H9 (cell line): ENCODE results near the gene PES1. TPM values are rescaled to one million over a fixed set of nuclear protein-coding genes. Genes with fewer than 3 reads are reported as not detected.

ENCODE experiments used
- DNase-seq: peaks from one replicate; pipeline ENCODE4 v3.0.0-alpha.2; 2017
- H2AFZ ChIP-seq: one replicate; pipeline ENCODE4 v1.6.1; 2013; ENCODE audit warnings: mild to moderate bottlenecking, low read length, control low read depth, moderate library complexity
- H2AK5ac ChIP-seq: 2 replicates; pipeline ENCODE4 v1.6.1; 2013; ENCODE audit warnings: low read length, control low read depth, mixed read lengths; ENCODE audit not compliant: insufficient read length
- H2BK120ac ChIP-seq: one replicate; pipeline ENCODE4 v1.6.1; 2013; ENCODE audit warnings: low read depth, mild to moderate bottlenecking, low read length, control low read depth, inconsistent platforms; ENCODE audit not compliant: poor library complexity, severe bottlenecking
- H2BK12ac ChIP-seq: 2 replicates; pipeline ENCODE4 v1.6.1; 2013; ENCODE audit warnings: low read length, control low read depth, mixed read lengths, low read depth; ENCODE audit not compliant: insufficient read length
- H2BK15ac ChIP-seq: 2 replicates; pipeline ENCODE4 v1.6.1; 2013; ENCODE audit warnings: low read depth, low read length, control low read depth
- H2BK20ac ChIP-seq: one replicate; pipeline ENCODE4 v1.6.1; 2013; ENCODE audit warnings: low read depth, mild to moderate bottlenecking, low read length, control low read depth, inconsistent platforms; ENCODE audit not compliant: poor library complexity, severe bottlenecking
- H2BK5ac ChIP-seq: 2 replicates; pipeline ENCODE4 v1.6.1; 2013; ENCODE audit warnings: low read length, control low read depth, mixed read lengths; ENCODE audit not compliant: insufficient read length
- H3K14ac ChIP-seq: 2 replicates; pipeline ENCODE4 v1.6.1; 2013; ENCODE audit warnings: low read length, control low read depth; ENCODE audit not compliant: insufficient read depth
- H3K18ac ChIP-seq: 2 replicates; pipeline ENCODE4 v1.6.1; 2013; ENCODE audit warnings: low read depth, mild to moderate bottlenecking, mixed read lengths, low read length, control low read depth; ENCODE audit not compliant: insufficient read length
- H3K23ac ChIP-seq: 2 replicates; pipeline ENCODE4 v1.6.1; 2013; ENCODE audit warnings: low read length, control low read depth, mixed read lengths, low read depth; ENCODE audit not compliant: insufficient read length
- H3K23me2 ChIP-seq: 2 replicates; pipeline ENCODE4 v1.6.1; 2013; ENCODE audit warnings: low read depth, mild to moderate bottlenecking, mixed read lengths, low read length, control low read depth; ENCODE audit not compliant: insufficient read length, poor library complexity, severe bottlenecking
- H3K27ac ChIP-seq: 2 replicates; pipeline ENCODE4 v1.5.1; 2013; ENCODE audit warnings: low read length, control low read depth, mixed read lengths, low read depth; ENCODE audit not compliant: insufficient read length
- H3K27me3 ChIP-seq: 2 replicates; pipeline ENCODE4 v1.6.1; 2013; ENCODE audit warnings: low read length, control low read depth, inconsistent platforms; ENCODE audit not compliant: insufficient read depth
- H3K4ac ChIP-seq: 2 replicates; pipeline ENCODE4 v1.6.1; 2013; ENCODE audit warnings: low read depth, mild to moderate bottlenecking, control low read depth, inconsistent platforms, low read length, moderate library complexity
- H3K4me1 ChIP-seq: 2 replicates; pipeline ENCODE4 v1.6.1; 2013; ENCODE audit warnings: low read length, control low read depth, inconsistent platforms; ENCODE audit not compliant: insufficient read depth
- H3K4me2 ChIP-seq: 2 replicates; pipeline ENCODE4 v1.6.1; 2013; ENCODE audit warnings: low read length, control low read depth, mixed read lengths; ENCODE audit not compliant: insufficient read length, insufficient read depth
- H3K56ac ChIP-seq: 2 replicates; pipeline ENCODE4 v1.6.1; 2013; ENCODE audit warnings: low read depth, mild to moderate bottlenecking, mixed read lengths, low read length, control low read depth; ENCODE audit not compliant: insufficient read length
- H3K79me1 ChIP-seq: 2 replicates; pipeline ENCODE4 v1.6.1; 2013; ENCODE audit warnings: low read depth, mild to moderate bottlenecking, moderate library complexity, low read length, control low read depth, inconsistent platforms; ENCODE audit not compliant: insufficient read depth, poor library complexity, severe bottlenecking
- H3K79me2 ChIP-seq: 2 replicates; pipeline ENCODE4 v1.6.1; 2013; ENCODE audit warnings: low read length, control low read depth, inconsistent platforms; ENCODE audit not compliant: insufficient read depth
- H3K9ac ChIP-seq: 2 replicates; pipeline ENCODE4 v1.6.1; 2013; ENCODE audit warnings: low read length, control low read depth, mixed read lengths; ENCODE audit not compliant: insufficient read length; ENCODE audit errors: extremely low read depth
- H3K9me3 ChIP-seq: one replicate; pipeline ENCODE4 v1.6.1; 2013; ENCODE audit warnings: low read depth, low read length, inconsistent platforms; ENCODE audit not compliant: control insufficient read depth
- H3T11ph ChIP-seq: one replicate; pipeline ENCODE4 v1.6.1; 2013; ENCODE audit warnings: mild to moderate bottlenecking, low read length, control low read depth, inconsistent platforms
- H4K20me1 ChIP-seq: one replicate; pipeline ENCODE4 v1.6.1; 2013; ENCODE audit not compliant: control insufficient read depth, insufficient read length, insufficient read depth
- H4K5ac ChIP-seq: 2 replicates; pipeline ENCODE4 v1.6.1; 2013; ENCODE audit warnings: low read depth, mild to moderate bottlenecking, mixed read lengths, low read length, control low read depth; ENCODE audit not compliant: insufficient read length
- H4K8ac ChIP-seq: replicated peaks from 2 replicates; pipeline ENCODE4 v1.6.1; 2013; ENCODE audit warnings: low read length, control low read depth, mixed read lengths, low read depth; ENCODE audit not compliant: insufficient read length
- H4K91ac ChIP-seq: 2 replicates; pipeline ENCODE4 v1.6.1; 2013; ENCODE audit warnings: low read depth, mild to moderate bottlenecking, moderate library complexity, mixed read lengths, low read length, control low read depth; ENCODE audit not compliant: insufficient read length
- H3K27ac Mint-ChIP-seq, 3 experiments: 2 replicates in 2 of 3; 3 replicates in 1 of 3; pipeline ENCODE4 v1.8.0; 2020 to 2021; ENCODE audit warnings: mixed read lengths in 3 of 3, mild to moderate bottlenecking in 1 of 3, moderate library complexity in 1 of 3
- H3K27me3 Mint-ChIP-seq: 2 replicates; pipeline ENCODE4 v1.8.0; 2021; ENCODE audit warnings: low read depth, mild to moderate bottlenecking, moderate library complexity, mixed read lengths
- H3K36me3 Mint-ChIP-seq, 3 experiments: 2 replicates in 2 of 3; 3 replicates in 1 of 3; pipeline ENCODE4 v1.8.0; 2020 to 2021; ENCODE audit warnings: low read depth in 3 of 3, mixed read lengths in 3 of 3; ENCODE audit not compliant: insufficient read depth in 1 of 3
- H3K4me1 Mint-ChIP-seq, 2 experiments: 2 replicates each; pipeline ENCODE4 v1.8.0; 2020; ENCODE audit warnings: mixed read lengths in 2 of 2
- H3K4me3 Mint-ChIP-seq, 2 experiments: 2 replicates in 1 of 2; 3 replicates in 1 of 2; pipeline ENCODE4 v1.8.0; 2020 to 2021; ENCODE audit warnings: mild to moderate bottlenecking in 2 of 2, mixed read lengths in 2 of 2, moderate library complexity in 1 of 2
- H3K9me3 Mint-ChIP-seq, 2 experiments: 2 replicates in 1 of 2; 3 replicates in 1 of 2; pipeline ENCODE4 v1.8.0; 2020; ENCODE audit warnings: mild to moderate bottlenecking in 2 of 2, mixed read lengths in 2 of 2, moderate library complexity in 1 of 2
- WGBS: extraction: QIAGEN DNeasy Blood & Tissue Kit; methylation state at CpG from one replicate; pipeline ENCODE4 v1.1.7; 2013; ENCODE audit warnings: missing lambda C conversion rate, low lambda C conversion rate, mixed read lengths; ENCODE audit not compliant: insufficient read length; ENCODE audit errors: extremely low coverage; 5-methylcytosine and 5-hydroxymethylcytosine counted together
- total RNA-seq: library from RNA; stranded (reverse); gene quantifications from 2 replicates; pipeline ENCODE4 v1.2.1, GENCODE V29; 2021
- TF ChIP-seq, protein P1 (sequence below): fragments of 200-600 bp; sonication (generic); conservative IDR thresholded peaks from 3 replicates; pipeline ENCODE4 v1.8.0; 2021; ENCODE audit warnings: antibody characterized with exemption, mild to moderate bottlenecking

PES1 gene
- total RNA-seq, 1 experiment from 2014 or later: 133 TPM

DNA sequence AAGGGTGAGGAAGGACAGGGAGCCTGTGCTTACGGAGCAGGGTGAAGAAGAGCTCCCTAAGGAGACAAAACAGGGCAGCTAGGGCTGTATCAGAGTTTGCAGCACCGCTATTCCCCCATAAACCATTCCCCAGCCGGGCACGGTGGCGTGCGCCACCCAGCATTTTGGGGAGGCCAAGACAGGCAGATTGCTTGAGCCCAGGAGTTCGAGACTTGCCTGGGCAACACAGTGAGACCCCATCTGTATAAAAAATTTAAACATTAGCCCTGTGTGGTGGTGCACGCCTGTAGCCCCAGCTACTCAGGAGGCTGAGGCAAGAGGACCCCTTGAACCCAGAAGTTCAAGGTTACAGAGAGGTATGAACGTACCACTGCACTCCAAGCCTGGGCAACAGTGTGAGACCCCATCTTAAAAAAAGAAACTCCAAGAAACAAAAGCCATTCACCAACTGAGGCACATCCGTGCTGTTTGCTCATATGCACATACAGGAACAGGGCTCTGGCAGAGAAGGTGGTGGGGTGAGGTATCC is 22.0 kb downstream of the PES1 start:
- peaks cover 7% of the 10 kb centered on the region for H3K23me2 ChIP-seq
- no CpG with 5 or more reads among the region's 10 CpGs for WGBS
- no peak overlapping the region for H4K5ac ChIP-seq
- H2BK5ac ChIP-seq: no peak overlapping the region
- DNase-seq: no peak
- no peaks in the 10 kb centered on the region for H3K9me3 ChIP-seq
- no peak overlapping the region for H2BK15ac ChIP-seq
- H3K4me2 ChIP-seq: no peak overlapping the region
- H2BK20ac ChIP-seq: no peak overlapping the region
- H4K20me1 ChIP-seq: peaks cover under 1% of the 10 kb centered on the region
- Mint-ChIP-seq H3K4me1 (peaks cover 17 to 26% of the 10 kb centered on the region in 2 experiments), H3K27me3 (peaks cover 7% of the 10 kb centered on the region), H3K27ac (no peak overlapping the region), H3K9me3 (no peaks in the 10 kb centered on the region), H3K36me3 (peaks cover 0 to 2% (median 0%) of the 10 kb centered on the region in 3 experiments; a peak in 1 of 7 replicates), H3K4me3 (no peak overlapping the region)
- no peak overlapping the region for H3K14ac ChIP-seq
- no peak overlapping the region for H2AFZ ChIP-seq
- no peak overlapping the region for H3K56ac ChIP-seq
- no peaks in the 10 kb centered on the region for H3K79me1 ChIP-seq
- no peak overlapping the region for H2BK120ac ChIP-seq
- no peaks in the 10 kb centered on the region for H3K4me1 ChIP-seq
- H3T11ph ChIP-seq: no peak overlapping the region
- H3K23ac ChIP-seq: no peak overlapping the region
- no peak overlapping the region for H4K8ac ChIP-seq
- H3K9ac ChIP-seq: no peak overlapping the region
- H3K79me2 ChIP-seq: no peaks in the 10 kb centered on the region
- H3K27ac ChIP-seq: no peak overlapping the region
- no peak overlapping the region for H2BK12ac ChIP-seq
- no peaks in the 10 kb centered on the region for H3K27me3 ChIP-seq
- H4K91ac ChIP-seq: no peak overlapping the region
- no peak overlapping the region for H2AK5ac ChIP-seq
- no peak overlapping the region for H3K18ac ChIP-seq
- H3K4ac ChIP-seq: no peak overlapping the region
- TF ChIP-seq, protein P1, sequence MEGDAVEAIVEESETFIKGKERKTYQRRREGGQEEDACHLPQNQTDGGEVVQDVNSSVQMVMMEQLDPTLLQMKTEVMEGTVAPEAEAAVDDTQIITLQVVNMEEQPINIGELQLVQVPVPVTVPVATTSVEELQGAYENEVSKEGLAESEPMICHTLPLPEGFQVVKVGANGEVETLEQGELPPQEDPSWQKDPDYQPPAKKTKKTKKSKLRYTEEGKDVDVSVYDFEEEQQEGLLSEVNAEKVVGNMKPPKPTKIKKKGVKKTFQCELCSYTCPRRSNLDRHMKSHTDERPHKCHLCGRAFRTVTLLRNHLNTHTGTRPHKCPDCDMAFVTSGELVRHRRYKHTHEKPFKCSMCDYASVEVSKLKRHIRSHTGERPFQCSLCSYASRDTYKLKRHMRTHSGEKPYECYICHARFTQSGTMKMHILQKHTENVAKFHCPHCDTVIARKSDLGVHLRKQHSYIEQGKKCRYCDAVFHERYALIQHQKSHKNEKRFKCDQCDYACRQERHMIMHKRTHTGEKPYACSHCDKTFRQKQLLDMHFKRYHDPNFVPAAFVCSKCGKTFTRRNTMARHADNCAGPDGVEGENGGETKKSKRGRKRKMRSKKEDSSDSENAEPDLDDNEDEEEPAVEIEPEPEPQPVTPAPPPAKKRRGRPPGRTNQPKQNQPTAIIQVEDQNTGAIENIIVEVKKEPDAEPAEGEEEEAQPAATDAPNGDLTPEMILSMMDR: no peak
